GM18508 (cell line): ENCODE measurements around the gene ATP8A1.

Experiments used
- ATAC-seq: cut with Tn5 transposase; IDR thresholded peaks from one replicate; pipeline ENCODE4 v1.9.1; 2021; ENCODE audit warnings: moderate number of reproducible peaks; ENCODE audit not compliant: insufficient read depth, unreplicated experiment

ATP8A1 gene

DNA sequence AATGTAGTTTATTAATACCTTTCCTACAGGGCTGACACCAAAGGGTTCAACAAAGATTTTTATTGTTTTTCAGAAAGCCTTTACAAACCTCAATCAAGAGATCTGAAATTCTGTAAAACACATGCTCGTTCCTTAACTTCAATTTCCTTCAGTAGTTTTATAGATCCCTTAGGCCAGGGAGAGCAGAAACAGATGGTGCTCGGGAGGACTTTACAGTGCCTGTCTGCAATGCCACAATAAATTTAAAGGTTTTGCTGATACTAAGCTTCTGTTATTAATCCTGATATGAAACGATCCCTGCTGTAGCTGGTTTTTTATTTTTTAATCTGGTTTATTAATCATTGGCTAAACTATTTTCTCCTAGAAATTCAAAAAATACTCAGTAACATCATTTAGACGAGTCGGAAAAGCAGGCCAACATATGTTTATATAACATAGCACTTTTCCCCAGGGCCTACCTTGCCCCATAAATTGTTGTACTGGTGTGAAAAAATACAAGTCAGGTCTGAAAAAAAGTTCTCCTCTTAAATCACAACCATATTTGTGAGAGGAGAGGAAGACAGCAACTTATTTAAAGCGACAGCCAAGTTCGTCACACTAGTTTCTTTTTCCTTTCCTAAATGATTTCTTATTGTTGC lies 219.9 kb downstream of the ATP8A1 start:
- no peak for ATAC-seq

DNA sequence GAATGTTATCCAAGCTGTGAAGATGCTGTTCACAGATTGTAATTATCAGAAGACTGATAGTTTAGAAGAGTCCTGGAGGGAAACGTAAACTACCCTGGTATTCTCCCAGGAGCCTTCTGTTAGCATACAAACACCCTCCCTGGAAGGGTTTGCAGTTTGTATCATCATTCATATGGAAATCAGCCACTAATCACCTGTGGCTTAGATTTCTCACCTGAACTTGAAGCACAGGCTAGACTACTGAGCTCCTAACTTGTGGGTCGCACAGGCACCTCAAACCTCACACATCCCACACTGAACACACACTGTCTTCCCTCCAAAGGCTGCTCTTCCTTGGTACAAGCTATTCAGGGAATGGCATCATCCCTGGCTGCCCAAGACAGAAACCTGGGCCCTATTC lies 228.9 kb downstream of the ATP8A1 start:
- no peak for ATAC-seq

- no peak for ATAC-seq
Measured at GRCh38 chr4:42425146-42426065, 231.5 kb downstream of the ATP8A1 start.

DNA sequence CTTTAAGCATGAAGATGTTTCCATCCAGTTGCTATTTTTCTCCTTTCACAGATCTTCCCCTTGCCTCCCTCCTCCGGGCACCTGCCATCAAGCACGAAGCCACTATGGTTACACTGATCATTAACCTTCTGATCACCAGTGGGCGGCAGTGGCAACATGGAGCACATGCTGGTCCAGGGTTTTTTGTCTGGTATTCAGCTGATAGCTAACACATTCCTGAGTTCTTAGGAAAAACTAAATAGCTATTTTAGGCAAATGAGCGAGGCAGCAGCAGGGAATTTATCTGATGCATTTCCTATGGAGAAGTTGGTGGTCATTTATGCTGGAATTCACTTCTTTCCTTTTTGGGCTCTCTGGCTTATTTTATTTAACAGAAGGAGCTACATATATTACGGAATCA lies 236.8 kb downstream of the ATP8A1 start:
- ATAC-seq = no peak

DNA sequence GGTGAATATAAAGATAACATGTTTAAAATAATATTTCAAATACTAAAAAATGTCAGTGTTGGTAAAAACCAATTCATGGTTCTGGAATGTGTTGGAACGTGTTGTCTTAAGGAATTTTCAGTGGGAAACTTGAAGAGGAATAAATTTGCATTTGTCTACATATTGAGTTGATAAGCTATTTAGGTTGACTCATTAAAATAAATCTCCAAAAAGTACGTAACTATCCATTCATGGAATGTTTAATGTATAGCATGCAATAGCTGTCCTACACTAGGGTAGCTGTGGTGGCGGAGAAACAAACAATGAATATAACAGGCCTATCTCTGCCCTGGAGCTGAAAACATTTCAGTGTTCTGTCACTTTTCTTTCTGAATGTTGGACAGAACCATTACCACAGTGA lies 239.4 kb downstream of the ATP8A1 start:
- ATAC-seq = no peak

- no peak for ATAC-seq
Measured at GRCh38 chr4:42416017-42416416, 240.9 kb downstream of the ATP8A1 start.

DNA sequence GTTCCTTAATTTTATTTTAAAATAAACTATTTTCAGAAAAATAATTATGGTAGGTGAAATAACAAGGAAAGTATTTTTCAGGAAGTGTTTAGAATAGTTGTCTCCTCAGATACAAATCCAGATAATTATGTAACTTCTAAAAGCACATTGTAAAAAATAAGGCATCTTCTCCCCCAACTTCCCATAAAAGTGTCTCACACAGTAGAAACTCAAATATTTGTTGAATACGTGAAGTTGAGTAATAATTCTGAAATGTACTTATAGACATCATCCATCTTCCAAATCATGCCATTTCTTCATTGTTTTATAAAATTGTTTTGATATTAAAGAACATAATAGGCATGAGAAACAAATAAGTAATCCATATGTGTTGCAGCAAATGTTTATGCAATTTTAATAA lies 241.6 kb downstream of the ATP8A1 start:
- no peak for ATAC-seq

DNA sequence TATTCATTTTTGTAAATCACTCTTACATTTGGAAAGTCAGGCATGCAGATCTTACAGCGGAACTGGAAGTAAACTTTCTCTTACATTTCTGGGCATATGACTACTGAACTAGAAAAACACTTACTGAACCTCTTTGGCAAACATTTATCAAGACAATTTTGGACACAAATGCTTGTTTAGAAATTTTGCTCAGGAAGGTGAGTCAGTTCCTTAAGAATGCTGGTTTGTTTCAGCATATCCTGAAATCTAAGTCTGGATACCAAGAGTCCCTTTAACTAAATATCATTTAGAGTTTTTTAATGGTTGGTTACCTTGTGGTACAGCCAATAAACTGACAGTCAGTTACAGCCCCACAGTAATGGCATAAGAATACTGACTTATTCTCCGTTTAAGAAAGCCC lies 244.7 kb downstream of the ATP8A1 start:
- no peak for ATAC-seq

DNA sequence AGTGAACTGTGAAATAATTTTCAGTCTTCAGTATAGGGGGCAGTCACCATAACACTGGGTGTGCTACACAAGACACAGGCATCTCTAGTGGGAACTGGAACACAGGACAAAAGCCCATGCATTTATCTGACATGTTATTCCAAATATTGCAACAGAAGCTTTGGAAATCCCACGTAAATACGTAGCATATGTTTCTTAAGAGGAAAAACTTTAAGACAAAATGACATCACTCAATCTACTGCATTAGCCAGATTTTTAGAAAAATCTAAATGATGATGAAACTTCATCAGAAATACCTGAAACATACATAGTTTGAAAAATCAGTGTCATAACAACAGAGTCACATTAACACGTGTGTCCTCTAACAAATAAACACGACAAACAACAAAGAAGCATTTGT lies 245.1 kb downstream of the ATP8A1 start:
- ATAC-seq = no peak

- no peak for ATAC-seq
Measured at GRCh38 chr4:42410446-42410845, 246.5 kb downstream of the ATP8A1 start.

DNA sequence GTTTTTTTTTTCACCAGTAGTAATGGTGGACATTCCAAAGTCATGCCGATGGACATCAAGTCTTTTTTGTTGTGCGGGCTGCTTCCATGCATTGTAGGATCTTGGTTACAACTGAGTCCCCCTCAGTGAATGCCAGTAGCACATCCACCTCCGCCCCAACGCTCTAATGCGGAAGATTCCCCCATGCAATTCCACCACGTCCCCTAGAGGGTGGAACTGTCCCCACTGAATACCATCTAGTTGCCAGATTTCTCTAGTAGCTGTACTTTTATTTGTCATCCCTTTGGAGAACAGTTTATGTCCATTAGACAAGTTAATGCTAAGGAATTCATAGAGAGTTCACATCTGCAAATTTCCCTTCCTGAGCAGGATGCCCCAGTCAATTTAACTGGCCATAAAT lies 252.9 kb downstream of the ATP8A1 start:
- no peak for ATAC-seq

DNA sequence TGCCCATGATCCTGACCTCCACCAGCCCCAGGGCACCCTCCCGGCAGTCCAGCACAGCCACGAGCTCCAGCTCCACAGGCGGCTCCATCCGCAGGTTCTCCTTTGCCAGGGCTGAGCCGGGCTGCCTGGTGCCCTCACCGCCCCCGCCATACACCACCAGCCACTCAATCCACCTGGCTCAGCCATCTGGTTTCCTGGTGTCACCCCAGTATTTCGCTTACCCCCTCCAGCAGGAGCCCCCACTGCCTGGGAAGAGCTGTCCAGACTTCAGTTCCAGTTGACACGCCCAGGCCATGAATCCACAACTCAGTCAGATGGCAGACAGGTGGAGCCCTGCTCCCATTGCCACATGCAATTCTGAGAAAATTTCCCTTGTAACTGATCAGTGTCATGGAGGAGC lies 255.7 kb downstream of the ATP8A1 start:
- ATAC-seq = no peak

DNA sequence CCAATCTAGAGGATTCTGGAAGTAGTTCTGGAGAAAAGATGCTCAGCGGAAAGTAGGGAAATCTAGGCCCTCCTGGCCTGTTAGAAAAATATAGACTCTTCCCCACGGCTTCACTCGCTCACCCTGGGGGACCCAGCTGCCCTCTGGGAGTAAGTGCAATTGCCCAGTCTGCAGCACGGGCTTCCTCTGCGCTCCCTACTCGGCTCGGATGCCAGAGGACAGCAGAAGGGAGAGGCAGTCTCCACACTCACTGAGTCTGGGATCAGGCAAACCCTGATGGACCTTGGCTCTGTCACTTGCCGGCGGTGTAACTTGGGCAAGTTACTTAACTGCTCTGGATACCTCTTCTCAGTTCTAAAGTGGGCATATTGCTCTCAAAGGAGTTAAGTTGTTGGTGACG lies 257.5 kb downstream of the ATP8A1 start:
- ATAC-seq = no peak

GRCh38 chr4:42398871-42399331 lies 258.0 kb downstream of the ATP8A1 start:
- no peak for ATAC-seq

DNA sequence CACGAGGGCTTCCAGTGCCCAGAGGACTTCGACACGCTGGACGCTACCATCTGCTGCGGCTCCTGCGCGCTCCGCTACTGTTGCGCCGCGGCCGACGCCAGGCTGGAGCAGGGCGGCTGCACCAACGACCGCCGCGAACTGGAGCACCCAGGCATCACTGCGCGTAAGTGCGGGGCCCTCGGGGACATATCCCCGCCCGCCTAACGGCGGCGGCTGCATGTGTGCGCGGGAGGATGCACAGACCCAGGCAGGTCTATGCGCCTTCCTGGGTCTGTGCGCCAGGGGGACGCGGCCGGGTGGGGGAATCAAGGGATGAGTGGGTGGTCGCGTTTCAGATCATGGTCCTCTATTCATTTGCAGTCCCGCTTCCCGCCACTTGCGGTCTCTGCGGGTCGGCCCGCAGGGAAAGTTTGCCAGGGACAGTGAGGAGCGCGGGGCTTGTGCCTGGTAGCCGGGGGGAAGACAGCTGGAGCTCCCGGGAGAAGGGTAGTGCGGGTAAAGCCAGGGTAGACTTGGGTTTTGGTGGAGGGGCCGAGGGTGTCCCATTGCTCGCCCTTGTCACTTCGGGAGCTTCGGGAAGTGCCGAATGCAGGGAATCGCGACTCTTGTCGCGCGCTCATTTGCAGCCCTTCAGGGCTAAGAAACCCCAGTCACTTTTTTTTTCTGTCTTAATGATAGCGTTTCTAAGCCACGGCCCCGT lies 258.6 kb downstream of the ATP8A1 start:
- ATAC-seq = no peak

- no peak for ATAC-seq
Measured at GRCh38 chr4:42397635-42398170, 259.2 kb downstream of the ATP8A1 start.

DNA sequence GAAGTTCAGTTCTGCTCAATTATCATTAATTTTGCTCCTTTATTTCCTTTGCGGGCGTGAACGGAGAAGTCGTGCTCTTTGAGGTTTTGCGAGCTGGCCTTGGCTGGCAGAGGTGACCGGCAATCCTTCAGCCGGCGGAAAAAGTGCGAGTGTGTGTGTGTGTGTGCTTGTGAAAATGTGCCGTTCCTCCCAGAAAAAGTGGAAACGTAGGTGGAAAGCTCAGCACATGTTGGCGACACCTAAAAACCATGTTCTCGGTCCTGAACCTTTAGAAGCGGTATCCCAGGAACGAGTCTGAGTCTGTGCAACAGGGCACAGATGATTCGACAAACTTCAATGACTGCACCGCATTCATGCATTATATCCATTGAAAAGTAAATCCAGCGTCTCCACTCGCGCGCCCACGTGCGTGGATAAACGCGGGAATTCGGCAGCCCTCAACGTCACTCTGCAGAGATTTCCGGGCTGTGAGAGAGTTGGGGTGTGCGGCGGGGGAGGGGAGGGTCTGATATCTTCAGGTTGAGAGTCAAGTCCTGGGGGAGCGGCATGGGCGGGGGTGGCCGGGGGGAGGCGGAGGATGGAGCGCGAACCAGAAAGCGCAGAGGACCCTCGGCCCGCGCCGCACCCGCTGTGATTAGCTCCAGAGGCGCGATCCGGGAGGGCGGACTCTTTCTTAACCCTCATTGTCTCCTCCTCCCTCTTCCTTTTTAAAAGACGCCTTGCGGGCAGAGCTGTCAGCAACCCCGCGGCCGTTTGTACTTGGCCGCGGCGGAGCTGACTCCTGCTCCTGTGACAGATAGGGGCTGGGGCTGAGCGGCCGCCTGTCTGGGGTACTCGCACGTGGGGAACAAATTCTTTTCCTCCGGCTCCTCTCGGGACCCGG lies 259.9 kb downstream of the ATP8A1 start, which contains the start of gene SHISA3:
Gene SHISA3 (plus strand): TSS at position 737 of the 883 bp plus-strand sequence. CDS start 569 bp downstream, outside the sequence.
- no peak for ATAC-seq

- no peak for ATAC-seq
Measured at GRCh38 chr4:42396361-42396751, 260.5 kb downstream of the ATP8A1 start.

DNA sequence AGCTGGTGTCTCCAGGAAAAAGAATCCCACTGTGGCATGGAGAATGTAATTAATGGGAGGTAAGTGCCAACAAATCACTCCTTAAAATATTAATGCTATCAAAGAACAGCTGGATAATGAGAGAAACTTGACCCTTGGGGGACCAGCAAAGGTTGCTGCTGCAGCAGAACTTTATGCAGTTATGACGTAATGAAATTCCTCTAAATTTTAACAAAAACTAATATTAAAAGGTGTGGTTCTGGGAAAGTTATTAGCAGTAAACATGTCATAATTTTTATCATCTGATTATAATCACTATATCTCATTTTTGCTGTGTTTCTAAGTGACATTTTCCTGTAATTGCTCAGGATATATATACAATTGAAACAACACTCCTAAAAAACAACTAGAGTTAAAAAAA lies 261.3 kb downstream of the ATP8A1 start:
- ATAC-seq = no peak

DNA sequence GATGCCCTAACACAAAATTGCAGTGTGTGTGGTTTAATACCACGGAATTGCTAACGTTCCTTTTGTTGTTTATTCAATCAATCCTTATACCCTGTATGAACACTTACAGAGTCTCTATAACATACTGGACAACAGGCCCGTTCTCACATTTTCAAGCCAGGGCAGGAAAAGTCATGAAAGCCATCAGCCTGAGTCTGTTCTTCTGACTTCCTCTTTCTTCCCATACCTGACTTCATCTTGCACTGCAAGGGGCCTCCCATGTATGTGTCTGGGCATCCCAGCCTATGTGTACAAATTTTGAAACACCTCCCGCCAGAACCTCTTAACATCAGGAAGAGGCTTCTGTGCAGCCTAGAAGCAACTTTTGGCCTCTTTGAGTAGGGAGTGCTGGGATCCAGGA lies 264.5 kb downstream of the ATP8A1 start:
- no peak for ATAC-seq
